Measurements from ENCODE around the gene OR10G7.

Gene OR10G7

GRCh38 chr11:124068601-124069110 lies 27.5 kb upstream of the OR10G7 start:
- WGBS (ENCODE audit: extremely low coverage, insufficient coverage, insufficient read length) = no CpG with 5 or more reads among the region's 4 CpGs
- Histone ChIP-seq H3K4ac (ENCODE audit: low read depth, low read length) (no peak overlapping the region), H2BK5ac (ENCODE audit: low read depth, low read length, poor library complexity) (no peak overlapping the region), H3K23ac (ENCODE audit: low read length) (no peak overlapping the region), H3K9me3 (ENCODE audit: insufficient read depth, low read depth, low read length) (no peaks in the 10 kb centered on the region), H4K8ac (ENCODE audit: low read depth, low read length) (no peak overlapping the region), H4K12ac (ENCODE audit: low read depth, low read length) (no peak overlapping the region), H3K4me1 (ENCODE audit: control insufficient read depth in 1 of 2, insufficient read depth in 2 of 2, low read length in 2 of 2) (no peaks in the 10 kb centered on the region), H4K91ac (ENCODE audit: low read depth, low read length) (no peak overlapping the region), H2BK12ac (ENCODE audit: low read length) (no peak overlapping the region), H3K27ac (ENCODE audit: low read depth, low read length) (no peak overlapping the region), H3K4me2 (ENCODE audit: low read length) (no peak overlapping the region), H2AFZ (ENCODE audit: insufficient read depth, low read length, poor library complexity) (no peak overlapping the region), H3K79me2 (ENCODE audit: control insufficient read depth, insufficient read depth, low read length, poor library complexity) (no peaks in the 10 kb centered on the region), H3K36me3 (ENCODE audit: control insufficient read depth in 1 of 2, insufficient read depth in 2 of 2, low read length in 2 of 2) (no peaks in the 10 kb centered on the region), H3K4me3 (ENCODE audit: low read depth, low read length) (no peak overlapping the region), H2BK120ac (ENCODE audit: insufficient read depth, low read length, poor library complexity) (no peak overlapping the region), H3K27me3 (ENCODE audit: insufficient read depth, low read length) (no peaks in the 10 kb centered on the region), H3K9ac (ENCODE audit: low read length) (no peak overlapping the region), H3K14ac (ENCODE audit: low read length) (no peak overlapping the region), H3K18ac (ENCODE audit: low read length) (no peak overlapping the region), H3K79me1 (ENCODE audit: low read length) (no peaks in the 10 kb centered on the region), H2AK5ac (ENCODE audit: low read length) (no peak overlapping the region)
- no peak for DNase-seq

- no peak overlapping the region for H3K9ac ChIP-seq (ENCODE audit: low read length)
These were observed 11.8 kb upstream of the OR10G7 start for GRCh38 chr11:124052966-124053365.

GRCh38 chr11:124050748-124051147 lies 9.6 kb upstream of the OR10G7 start:
- WGBS (ENCODE audit: extremely low coverage, insufficient coverage, insufficient read length) = no CpG with 5 or more reads among the region's 1 CpG
- H3K4me3 ChIP-seq (ENCODE audit: low read depth, low read length) = no peak overlapping the region

More at GRCh38 chr11:124052966-124053365, 11.8 kb upstream of the OR10G7 start:
- no peaks in the 10 kb centered on the region for H3K79me1 ChIP-seq (ENCODE audit: low read length)
- no peak overlapping the region for H3K4me2 ChIP-seq (ENCODE audit: low read length)
- no peaks in the 10 kb centered on the region for H3K4me1 ChIP-seq (ENCODE audit: control insufficient read depth in 1 of 2, insufficient read depth in 2 of 2, low read length in 2 of 2)
- no peak overlapping the region for H3K27ac ChIP-seq (ENCODE audit: low read depth, low read length)
- H3K9me3 ChIP-seq (ENCODE audit: insufficient read depth, low read depth, low read length) = no peaks in the 10 kb centered on the region
- no CpG with 5 or more reads among the region's 3 CpGs for WGBS (ENCODE audit: extremely low coverage, insufficient coverage, insufficient read length)
- no peak overlapping the region for H2BK5ac ChIP-seq (ENCODE audit: low read depth, low read length, poor library complexity)
- no peak overlapping the region for H2BK12ac ChIP-seq (ENCODE audit: low read length)
- H3K79me2 ChIP-seq (ENCODE audit: control insufficient read depth, insufficient read depth, low read length, poor library complexity) = no peaks in the 10 kb centered on the region
- H4K91ac ChIP-seq (ENCODE audit: low read depth, low read length) = no peak overlapping the region
- H3K23ac ChIP-seq (ENCODE audit: low read length) = no peak overlapping the region
- H3K36me3 ChIP-seq (ENCODE audit: control insufficient read depth in 1 of 2, insufficient read depth in 2 of 2, low read length in 2 of 2) = no peaks in the 10 kb centered on the region
- H3K14ac ChIP-seq (ENCODE audit: low read length) = no peak overlapping the region
- H2AK5ac ChIP-seq (ENCODE audit: low read length) = no peak overlapping the region
- no peak overlapping the region for H3K4ac ChIP-seq (ENCODE audit: low read depth, low read length)
- H2AFZ ChIP-seq (ENCODE audit: insufficient read depth, low read length, poor library complexity) = no peak overlapping the region
- H3K4me3 ChIP-seq (ENCODE audit: low read depth, low read length) = no peak overlapping the region
- no peak overlapping the region for H3K18ac ChIP-seq (ENCODE audit: low read length)
- DNase-seq = no peak
- H3K27me3 ChIP-seq (ENCODE audit: insufficient read depth, low read length) = no peaks in the 10 kb centered on the region
- no peak overlapping the region for H4K8ac ChIP-seq (ENCODE audit: low read depth, low read length)
- no peak overlapping the region for H2BK120ac ChIP-seq (ENCODE audit: insufficient read depth, low read length, poor library complexity)
- H4K12ac ChIP-seq (ENCODE audit: low read depth, low read length) = no peak overlapping the region

GRCh38 chr11:124043420-124043819 lies 2.3 kb upstream of the OR10G7 start:
- Histone ChIP-seq H4K12ac (ENCODE audit: low read depth, low read length) (no peak overlapping the region), H4K91ac (ENCODE audit: low read depth, low read length) (no peak overlapping the region), H2BK120ac (ENCODE audit: insufficient read depth, low read length, poor library complexity) (no peak overlapping the region), H3K36me3 (ENCODE audit: control insufficient read depth in 1 of 2, insufficient read depth in 2 of 2, low read length in 2 of 2) (no peaks in the 10 kb centered on the region), H3K9ac (ENCODE audit: low read length) (no peak overlapping the region), H3K79me1 (ENCODE audit: low read length) (no peaks in the 10 kb centered on the region), H4K8ac (ENCODE audit: low read depth, low read length) (no peak overlapping the region), H3K14ac (ENCODE audit: low read length) (no peak overlapping the region), H3K79me2 (ENCODE audit: control insufficient read depth, insufficient read depth, low read length, poor library complexity) (no peaks in the 10 kb centered on the region), H3K9me3 (ENCODE audit: insufficient read depth, low read depth, low read length) (no peaks in the 10 kb centered on the region), H3K4me3 (ENCODE audit: low read depth, low read length) (no peak overlapping the region), H2BK5ac (ENCODE audit: low read depth, low read length, poor library complexity) (no peak overlapping the region), H3K4me2 (ENCODE audit: low read length) (no peak overlapping the region), H3K4me1 (ENCODE audit: control insufficient read depth in 1 of 2, insufficient read depth in 2 of 2, low read length in 2 of 2) (no peaks in the 10 kb centered on the region), H3K27ac (ENCODE audit: low read depth, low read length) (no peak overlapping the region), H2AFZ (ENCODE audit: insufficient read depth, low read length, poor library complexity) (no peak overlapping the region), H3K27me3 (ENCODE audit: insufficient read depth, low read length) (no peaks in the 10 kb centered on the region), H3K18ac (ENCODE audit: low read length) (no peak overlapping the region), H3K4ac (ENCODE audit: low read depth, low read length) (no peak overlapping the region), H3K23ac (ENCODE audit: low read length) (no peak overlapping the region), H2BK12ac (ENCODE audit: low read length) (no peak overlapping the region), H2AK5ac (ENCODE audit: low read length) (no peak overlapping the region)
- WGBS (ENCODE audit: extremely low coverage, insufficient coverage, insufficient read length) = no CpG with 5 or more reads among the region's 4 CpGs
- DNase-seq = no peak

More at GRCh38 chr11:124050748-124051147, 9.6 kb upstream of the OR10G7 start:
- H3K14ac ChIP-seq (ENCODE audit: low read length) = no peak overlapping the region
- no peak overlapping the region for H3K4ac ChIP-seq (ENCODE audit: low read depth, low read length)
- H3K4me2 ChIP-seq (ENCODE audit: low read length) = no peak overlapping the region
- H3K79me2 ChIP-seq (ENCODE audit: control insufficient read depth, insufficient read depth, low read length, poor library complexity) = no peaks in the 10 kb centered on the region
- no peak overlapping the region for H3K18ac ChIP-seq (ENCODE audit: low read length)
- H2BK5ac ChIP-seq (ENCODE audit: low read depth, low read length, poor library complexity) = no peak overlapping the region
- H3K9me3 ChIP-seq (ENCODE audit: insufficient read depth, low read depth, low read length) = no peaks in the 10 kb centered on the region
- H2BK12ac ChIP-seq (ENCODE audit: low read length) = no peak overlapping the region
- no peak for DNase-seq
- H3K23ac ChIP-seq (ENCODE audit: low read length) = no peak overlapping the region
- H4K91ac ChIP-seq (ENCODE audit: low read depth, low read length) = no peak overlapping the region
- H3K27me3 ChIP-seq (ENCODE audit: insufficient read depth, low read length) = no peaks in the 10 kb centered on the region
- H3K79me1 ChIP-seq (ENCODE audit: low read length) = no peaks in the 10 kb centered on the region
- H3K27ac ChIP-seq (ENCODE audit: low read depth, low read length) = no peak overlapping the region
- no peak overlapping the region for H2AK5ac ChIP-seq (ENCODE audit: low read length)
- H3K9ac ChIP-seq (ENCODE audit: low read length) = no peak overlapping the region
- H4K8ac ChIP-seq (ENCODE audit: low read depth, low read length) = no peak overlapping the region
- H2AFZ ChIP-seq (ENCODE audit: insufficient read depth, low read length, poor library complexity) = no peak overlapping the region
- H3K4me1 ChIP-seq (ENCODE audit: control insufficient read depth in 1 of 2, insufficient read depth in 2 of 2, low read length in 2 of 2) = no peaks in the 10 kb centered on the region
- no peaks in the 10 kb centered on the region for H3K36me3 ChIP-seq (ENCODE audit: control insufficient read depth in 1 of 2, insufficient read depth in 2 of 2, low read length in 2 of 2)
- no peak overlapping the region for H2BK120ac ChIP-seq (ENCODE audit: insufficient read depth, low read length, poor library complexity)
- no peak overlapping the region for H4K12ac ChIP-seq (ENCODE audit: low read depth, low read length)
